SIG-M5 (cell line): Measurements from ENCODE around the gene CACNA1F.

ENCODE experiments used
- DNase-seq: peaks from one replicate; lab custom pipeline; 2025; lab: John Stamatoyannopoulos, UW

The CACNA1F gene

DNA sequence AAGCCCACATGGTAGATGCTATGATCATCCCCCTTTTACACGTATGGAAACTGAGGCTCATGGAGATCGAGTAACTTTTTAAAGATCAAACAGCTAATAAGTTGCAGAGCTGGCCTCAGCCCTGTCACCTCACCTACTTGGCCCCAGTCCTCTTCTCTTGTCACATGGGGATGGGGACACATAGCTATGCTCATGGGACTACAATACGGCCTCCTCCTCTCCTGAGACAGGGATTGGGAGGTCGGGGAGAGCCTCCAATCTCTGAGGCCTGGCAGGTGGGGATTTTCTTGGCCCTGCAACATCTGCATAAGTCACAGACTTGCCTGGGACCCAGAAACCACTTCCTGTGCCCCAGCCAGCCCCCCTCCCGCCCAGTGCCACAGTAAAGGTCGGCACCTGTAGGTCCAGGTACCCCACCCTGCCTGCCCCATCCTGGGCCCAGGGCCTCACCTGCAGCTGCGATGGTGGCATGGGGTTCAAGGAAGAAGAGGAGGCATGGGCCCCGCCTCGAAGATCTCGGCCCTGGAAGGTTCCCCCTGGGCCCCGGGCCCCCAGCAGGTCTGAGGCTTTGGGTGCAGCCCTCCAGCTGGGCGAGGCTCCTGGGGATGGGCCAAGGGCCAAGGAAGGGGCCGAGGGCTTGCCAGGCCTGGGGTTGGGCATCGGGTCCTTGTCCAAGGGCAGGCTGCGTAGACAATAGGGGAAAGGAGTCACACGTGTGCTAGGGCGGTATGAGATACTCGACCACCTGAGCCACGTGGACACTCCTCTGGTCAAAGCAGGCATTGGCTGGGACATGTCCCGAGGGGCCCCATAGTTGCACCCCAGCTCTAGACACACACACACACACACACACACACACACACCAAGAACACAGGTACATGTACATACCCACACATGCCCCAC, 25.0 kb upstream of the CACNA1F start:
- DNase-seq, result no peak

DNA sequence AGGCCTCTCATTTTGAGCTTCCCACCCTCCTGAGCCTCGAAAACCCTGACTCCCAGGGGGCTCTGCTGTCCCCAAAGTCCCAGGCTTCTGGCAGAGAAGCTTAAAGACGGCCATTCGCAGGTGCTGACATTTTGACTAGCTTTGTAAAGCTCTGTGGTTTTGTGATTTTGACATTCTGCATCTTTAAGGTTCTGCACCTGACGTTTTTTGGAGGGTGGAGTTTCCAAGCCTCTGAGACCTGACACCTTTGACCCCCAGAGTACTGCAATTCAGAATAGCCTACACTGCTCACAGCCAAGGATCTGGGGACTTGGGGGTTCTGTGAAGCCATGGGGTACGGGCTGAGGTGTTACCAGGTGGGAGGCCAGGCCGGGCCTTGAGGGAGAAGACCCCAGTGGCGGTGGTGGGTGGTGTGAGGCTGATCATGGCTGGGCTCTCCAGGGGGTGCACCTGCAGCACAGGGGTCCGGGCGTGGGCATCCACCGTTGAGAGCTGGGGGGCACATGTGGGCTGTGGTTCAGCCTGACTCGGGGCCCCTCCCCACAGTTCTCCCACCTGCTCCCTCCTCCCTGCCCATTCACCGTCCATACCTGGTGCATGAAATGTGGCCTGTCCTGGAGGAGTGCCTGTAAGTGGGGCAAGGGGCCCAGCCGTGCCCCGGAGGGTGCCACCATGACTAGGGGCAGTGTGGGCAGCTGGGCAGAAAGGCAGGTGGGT, 24.1 kb upstream of the CACNA1F start:
- no peak for DNase-seq

DNA sequence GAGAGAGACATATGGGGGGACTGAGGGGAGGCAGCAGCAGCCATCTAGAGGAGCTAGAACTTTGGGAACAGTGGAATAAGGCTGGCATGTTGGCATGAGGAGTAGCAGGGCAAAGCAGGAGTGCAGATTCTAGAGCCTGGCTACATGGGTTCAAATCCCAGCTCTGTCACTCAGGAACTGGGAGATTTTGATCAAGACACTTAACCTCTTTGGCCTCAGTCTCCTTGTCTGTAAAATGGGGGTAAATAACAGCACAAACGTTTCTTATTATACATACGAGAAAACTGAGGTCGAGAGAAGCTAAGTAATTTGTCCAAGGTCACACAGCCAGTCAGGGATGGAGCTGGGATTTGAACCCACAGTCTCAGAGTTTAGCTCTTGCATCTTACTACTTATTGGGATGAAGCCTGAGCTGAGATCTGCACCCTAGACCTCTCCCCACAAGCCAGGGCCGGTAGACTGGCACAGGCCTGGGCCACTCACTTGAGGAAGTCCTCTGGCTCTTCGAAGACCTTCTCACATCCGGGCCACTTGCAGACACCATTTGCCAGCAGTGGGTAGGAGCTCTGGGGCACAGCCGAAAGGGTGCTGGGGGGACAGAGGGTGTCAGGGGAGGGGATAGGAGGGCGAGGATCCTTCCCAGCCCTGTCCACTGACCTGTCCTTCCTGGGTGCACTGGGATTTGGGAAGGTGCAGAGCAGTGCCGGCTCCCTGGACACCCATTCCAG, 23.3 kb upstream of the CACNA1F start:
- DNase-seq, result no peak

DNA sequence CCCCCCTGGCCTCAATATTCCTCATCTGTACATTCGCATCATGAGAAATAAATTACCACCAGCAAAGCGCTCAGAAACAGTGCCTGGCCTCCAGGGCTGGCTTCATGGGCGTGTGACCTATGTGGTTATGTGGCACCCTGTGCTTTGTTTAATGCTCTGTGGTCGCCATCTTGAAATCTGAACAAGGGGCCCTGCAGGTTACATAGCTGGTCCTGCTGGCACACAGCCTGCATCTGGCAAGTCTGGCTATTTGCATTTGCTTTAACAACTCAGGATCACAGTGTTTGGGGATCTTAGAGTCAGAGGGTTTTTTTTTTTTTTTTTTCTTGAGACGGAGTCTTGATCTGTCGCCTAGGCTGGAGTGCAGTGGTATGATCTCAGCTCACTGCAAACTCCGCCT, 21.5 kb upstream of the CACNA1F start:
- no peak for DNase-seq

DNA sequence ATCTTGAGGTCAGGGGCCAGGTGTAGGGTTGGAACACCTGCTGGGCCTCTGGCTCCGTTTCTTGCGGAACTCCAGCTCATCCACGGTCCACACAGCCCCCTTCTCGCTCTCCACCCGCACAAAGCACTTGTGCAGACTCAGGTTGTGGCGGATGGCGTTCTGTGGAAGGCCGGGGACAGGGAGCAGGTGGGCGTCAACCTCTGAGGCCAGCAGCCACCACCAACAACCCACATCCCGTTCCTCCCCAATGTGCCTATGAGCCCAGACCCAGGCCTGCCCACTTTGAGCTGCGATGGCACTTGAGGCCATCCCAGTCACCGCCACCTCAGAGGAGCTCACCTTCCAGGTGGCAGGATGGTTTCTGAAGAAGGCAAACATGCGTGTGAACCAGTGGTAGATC, 18.2 kb upstream of the CACNA1F start:
- DNase-seq, result no peak

DNA sequence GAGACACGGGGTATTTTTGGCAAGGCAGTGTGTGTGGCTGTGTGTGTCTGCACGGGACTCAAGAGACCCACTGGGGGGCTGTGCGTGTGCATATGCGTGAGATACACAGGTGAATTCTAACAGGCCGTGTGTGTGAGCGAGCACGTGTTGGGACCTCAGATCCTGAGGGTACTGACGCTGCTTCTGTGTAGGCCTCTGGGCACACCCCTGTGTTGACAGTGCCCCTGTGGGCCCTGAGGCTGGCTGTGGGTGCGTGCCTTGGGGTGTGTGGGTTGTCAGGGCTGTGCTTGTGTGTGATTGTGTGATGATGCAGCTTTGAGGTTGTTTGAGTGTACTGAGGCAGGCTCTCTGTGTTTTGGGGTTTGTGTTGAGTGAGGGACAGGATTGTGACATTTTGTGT, 17.4 kb upstream of the CACNA1F start:
- DNase-seq, result no peak

DNA sequence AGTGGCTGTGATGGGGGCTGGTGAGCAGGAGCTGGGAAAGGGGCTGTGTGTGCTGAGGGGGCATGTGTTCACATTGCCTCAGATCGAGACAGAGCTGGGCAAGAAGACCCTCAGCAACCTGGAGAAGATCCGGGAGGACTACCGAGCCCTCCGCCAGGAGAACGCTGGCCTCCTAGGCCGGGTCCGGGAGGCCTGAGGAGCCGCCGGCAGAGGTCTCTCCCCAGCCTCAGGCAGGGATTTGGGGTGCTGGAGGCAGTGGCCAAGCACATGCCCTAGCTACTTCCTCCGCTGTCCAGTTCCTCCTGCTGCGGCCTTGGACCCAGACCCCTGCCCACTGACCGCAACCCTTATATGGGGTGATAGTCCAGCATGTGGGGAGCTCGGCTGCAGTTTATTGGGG, 16.9 kb upstream of the CACNA1F start:
- DNase-seq, result no peak

DNA sequence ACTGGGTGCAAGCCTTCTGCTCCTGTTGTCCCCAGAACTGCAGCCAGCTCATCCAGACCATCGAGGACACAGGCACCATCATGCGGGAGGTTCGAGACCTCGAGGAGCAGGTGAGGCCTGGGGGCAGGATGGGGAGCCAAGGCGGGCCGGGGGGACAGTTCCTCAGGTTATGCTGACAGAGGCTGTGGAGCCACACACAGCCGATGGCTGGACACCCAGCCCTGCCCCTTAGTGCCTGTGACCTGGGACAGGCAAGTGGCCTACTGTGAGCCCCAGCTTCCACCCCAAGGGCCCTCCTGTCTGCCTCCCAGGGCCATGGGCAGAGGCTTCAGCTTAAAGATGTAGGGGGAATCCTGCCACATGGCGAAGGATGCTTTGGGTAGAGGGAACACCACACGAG, 16.5 kb upstream of the CACNA1F start:
- DNase-seq, result no peak

DNA sequence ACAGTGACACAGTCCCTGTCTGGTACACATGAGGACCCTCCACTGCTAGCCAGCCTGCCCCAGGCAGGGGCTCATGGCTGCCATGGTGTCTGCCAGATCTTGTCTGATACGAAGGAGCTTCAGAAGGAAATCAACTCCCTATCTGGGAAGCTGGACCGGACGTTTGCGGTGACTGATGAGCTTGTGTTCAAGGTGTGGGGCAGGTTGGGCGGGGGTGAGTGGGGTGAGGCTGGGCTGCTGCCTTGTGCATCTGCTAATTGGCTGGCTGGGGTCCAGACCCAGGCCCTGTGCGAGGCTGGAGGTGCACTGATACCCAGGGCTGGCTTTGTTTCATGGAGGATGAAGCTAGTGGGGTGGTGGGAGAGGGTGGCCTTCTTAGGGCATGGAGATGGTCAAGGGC, 15.9 kb upstream of the CACNA1F start:
- DNase-seq, result no peak

DNA sequence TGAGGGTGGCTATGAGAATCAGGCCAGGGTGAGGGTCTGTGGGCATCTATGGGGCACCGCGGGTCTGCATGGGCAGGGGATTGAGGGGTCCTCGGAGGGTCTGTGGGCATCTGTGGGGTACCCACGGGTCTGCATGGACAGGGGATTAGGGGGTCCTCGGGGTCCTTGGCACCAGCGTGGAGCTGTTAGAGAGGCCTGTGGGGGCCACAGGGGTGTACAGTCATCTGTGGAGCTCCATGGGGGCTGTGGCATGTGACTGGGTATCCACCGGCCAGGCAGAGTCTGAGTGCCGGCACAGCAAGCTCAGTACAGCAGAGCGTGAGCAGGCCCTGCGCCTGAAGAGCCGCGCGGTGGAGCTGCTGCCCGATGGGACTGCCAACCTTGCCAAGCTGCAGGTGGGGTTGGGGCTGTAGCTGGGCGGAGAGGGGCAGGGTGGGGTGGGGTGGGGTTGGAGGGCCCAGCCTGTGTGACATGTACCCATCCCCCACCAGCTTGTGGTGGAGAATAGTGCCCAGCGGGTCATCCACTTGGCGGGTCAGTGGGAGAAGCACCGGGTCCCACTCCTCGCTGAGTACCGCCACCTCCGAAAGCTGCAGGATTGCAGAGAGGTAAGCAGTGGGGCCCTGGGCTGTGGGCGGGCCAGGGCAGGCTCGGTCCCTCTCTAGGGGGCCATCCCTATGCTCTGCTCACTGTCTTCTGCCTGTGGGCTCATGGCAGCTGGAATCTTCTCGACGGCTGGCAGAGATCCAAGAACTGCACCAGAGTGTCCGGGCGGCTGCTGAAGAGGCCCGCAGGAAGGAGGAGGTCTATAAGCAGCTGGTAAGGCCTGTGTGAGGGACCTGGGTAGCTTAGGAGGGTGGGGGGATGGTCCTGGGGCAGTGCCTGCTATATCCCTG, 15.0 kb upstream of the CACNA1F start:
- DNase-seq, result no peak

DNA sequence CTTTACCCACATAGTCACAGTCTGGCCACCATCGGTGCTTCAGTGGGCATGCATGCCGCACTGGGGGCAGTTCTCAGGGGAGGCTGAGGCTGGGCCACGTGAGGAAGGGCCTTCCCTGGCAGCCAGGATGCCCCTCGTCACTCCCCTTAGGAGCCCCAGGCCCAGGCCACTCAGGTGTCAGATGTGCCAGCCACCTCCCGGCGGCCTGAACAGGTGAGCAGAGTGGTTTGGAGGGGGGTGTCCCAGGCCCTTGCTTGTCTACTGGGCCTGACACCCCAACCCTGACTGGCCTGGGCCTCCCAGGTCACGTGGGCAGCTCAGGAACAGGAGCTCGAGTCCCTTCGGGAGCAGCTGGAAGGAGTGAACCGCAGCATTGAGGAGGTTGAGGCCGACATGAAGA, 14.2 kb upstream of the CACNA1F start:
- no peak for DNase-seq

DNA sequence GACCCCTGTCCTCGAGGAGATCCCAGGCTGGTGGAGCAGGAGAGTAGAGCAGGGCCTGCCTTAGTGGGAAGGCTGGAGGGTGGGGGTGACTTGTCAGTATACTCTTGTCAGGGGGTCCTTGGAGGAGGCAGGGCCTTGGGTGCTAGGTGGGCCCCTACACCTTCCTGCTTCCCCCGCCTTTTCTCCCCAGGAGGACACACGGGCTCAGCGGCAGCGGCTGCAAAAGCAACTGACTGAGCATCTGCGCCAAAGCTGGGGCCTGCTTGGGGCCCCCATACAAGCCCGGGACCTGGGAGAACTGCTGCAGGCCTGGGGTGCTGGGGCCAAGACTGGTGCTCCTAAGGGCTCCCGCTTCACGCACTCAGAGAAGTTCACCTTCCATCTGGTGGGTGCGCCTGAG, 13.4 kb upstream of the CACNA1F start:
- no peak for DNase-seq

DNA sequence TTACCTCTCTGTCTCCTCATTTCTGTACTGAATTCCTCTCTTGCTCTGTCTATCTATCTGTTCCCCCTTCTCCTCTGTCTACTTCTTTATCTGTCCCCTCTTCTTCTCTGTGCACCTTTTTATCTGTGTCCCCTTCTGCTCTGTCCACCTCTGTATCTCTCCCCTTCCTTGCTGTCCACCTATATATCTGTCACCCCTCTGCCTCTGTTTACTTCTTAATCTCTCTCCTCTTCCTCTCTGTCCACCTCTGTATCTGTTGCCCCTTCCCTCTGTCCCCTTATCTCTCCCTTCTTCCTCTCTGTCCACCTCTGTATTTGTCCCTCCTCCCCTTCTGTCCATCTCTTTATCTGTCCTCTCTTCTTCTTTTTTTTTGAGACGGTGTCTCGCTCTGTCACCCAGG, 11.1 kb upstream of the CACNA1F start:
- no peak for DNase-seq

DNA sequence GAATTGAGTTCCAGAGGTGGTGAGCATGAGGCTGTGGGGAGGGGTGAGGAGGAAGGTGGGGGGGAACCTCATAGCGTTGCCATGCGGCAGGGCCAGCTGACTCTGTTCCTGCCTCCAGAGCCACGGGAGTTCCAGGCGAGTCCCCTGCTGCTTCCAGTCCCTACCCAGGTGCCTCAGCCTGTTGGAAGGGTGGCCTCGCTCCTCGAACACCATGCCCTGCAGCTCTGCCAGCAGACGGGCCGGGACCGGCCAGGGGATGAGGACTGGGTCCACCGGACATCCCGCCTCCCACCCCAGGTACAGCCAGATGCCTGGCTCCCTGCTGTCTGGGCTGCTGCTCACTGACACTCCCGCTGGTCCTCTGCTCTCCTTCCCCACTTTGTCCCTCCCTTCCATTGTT, 10.0 kb upstream of the CACNA1F start:
- DNase-seq, result no peak

DNA sequence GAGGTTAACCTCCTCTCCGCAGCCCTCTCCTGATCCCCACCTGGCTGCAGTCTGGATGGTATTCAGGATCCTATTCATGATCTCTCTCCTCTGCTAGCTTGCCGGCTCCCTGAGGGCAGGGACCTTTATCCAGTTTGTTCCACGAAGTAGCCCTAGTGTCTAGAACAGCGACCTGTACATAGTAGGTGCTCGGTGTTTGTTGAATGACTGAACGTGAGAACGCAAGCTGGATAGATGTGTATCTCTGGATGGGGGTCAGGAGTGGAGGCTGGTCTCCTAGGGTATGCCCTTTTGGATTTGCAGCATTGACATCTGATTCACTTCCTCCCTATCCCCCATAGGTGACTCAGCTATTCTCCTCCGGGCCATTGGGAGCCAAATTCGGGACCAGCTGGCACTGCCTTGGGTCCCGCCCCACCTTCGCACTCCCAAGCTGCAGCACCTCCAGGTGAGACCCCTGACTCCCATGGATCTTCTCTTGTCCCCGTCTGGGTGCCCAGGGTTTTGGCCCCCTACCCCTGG, 9.5 kb upstream of the CACNA1F start:
- no peak for DNase-seq

DNA sequence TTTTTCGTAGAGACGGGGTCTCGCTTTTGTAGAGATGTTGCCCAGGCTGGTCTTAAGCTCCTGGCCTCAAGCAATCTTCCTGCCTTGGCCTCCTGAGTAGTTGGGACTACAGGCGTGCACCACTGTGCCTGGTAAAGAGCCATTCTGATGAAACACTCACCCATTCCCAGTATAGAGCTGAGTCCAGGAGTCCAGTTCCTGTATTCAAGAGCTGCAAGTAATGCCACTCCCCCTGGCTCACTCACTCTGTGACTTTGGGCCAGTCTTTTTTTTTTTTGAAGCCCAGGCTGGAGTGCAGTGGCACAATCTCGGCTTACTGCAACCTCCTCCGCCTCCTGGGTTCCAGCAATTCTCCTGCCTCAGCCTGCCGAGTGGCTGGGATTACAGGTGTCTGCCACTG, 5.6 kb upstream of the CACNA1F start:
- DNase-seq, result no peak

DNA sequence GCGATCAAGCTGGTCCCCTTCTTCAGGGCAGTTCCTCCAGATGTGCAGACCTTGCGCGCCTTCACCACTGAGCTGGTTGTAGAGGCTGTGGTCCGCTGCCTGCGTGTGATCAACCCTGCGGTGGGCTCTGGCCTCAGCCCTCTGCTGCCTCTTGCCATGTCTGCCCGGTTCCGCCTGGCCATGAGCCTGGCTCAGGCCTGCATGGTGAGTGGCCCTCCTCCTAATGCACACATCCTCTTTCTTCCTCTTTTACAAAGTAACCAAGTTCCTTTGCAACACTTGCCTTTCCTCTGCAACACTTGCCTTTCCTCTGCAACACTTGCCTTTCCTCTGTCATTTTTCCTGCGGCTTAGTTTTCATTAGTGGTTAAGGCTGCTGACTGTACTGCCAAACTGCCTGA, 3.9 kb upstream of the CACNA1F start:
- DNase-seq, result peak; percentile 77

DNA sequence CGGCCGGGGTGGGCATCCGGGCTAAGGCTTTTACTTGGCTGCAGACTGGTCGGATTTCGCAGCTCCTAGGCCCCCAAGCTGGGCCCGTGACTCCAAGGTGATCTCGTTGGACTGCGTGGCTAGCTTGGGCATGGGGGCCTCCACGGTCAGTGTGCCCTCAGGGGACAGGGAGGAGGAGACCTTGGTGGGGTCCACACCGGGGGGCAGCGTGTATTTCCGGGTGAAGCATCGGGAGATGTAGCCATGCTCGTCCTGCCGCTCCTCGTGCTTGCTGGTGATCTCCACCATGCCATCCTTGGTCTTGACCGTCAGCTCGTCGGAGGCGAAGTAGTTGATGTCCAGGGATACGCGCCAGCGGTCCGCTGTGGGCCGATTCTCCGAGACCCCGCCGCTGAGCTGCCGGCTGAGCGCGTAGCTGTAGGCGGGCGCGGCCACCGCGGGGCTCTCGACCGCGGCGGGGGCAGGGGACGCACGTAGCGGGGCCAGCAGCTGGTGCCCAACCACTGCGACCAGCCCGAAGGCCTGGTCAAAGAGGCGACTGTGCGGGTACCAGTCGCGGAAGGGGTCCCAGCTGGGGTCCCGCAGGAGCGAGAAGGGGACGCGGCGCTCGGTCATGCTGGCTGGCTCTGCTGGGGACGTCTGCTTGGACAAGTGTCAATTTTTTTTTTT, 881 bp upstream of the CACNA1F start:
- DNase-seq, result no peak

DNA sequence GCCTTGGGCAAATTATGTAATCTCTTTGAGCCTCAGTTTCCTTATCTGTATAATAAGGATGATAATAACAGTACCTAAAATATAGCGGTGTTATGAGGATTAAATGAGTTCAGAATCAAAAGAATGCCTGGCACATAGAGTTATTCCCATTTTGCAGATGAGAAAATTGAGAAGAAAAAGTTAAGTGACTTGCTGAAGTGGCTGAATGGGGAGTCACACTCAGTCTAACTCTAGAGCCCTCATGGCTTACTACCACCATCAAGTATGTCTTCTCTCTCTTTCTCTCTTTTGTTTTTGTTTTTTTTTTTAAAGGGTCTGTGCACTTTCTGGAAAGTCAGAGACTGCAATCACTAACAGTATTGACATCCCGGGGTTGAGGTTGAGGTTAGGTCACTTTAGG, 615 bp downstream of the CACNA1F start:
- no peak for DNase-seq

DNA sequence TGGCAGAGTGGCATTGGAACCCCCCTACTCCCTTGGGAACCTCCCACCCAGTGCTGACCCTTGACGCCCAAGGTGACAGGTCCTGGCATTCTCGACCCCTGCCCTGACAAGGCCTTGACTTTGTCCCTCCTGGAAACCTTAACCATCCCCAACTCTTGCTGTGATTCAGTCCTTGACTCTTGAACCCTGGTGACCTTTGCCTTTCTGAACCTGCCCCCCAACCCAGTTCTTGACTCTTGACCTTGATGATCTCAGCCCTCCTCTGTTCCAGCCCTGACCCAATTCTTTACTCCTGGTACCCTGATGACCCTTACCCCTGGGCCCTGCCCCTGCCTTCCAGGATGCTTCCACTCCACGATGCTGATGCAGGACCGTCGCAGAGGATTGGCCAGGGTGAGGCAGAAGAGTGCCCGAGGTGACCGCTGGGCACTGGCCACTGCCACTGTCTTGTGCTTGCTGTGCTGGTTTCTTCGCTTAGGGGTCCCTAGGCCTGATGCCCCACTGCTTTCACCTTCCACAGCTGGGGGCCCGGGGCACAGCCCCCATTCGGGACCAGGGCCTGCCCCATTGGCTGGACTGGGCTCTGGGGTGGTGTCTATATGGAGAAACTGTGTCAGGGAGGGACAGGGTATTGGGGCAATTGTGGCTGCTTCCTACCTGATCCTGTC, 1.7 kb downstream of the CACNA1F start:
- no peak for DNase-seq
